Activated B cell treated with CpG ODN at 0.5 μM for 24 hours (primary cell): ENCODE data around the gene ADARB1. TPM values are rescaled to one million over a fixed set of nuclear protein-coding genes. Genes with fewer than 3 reads are reported as not detected.
"Not testable (repeated sequence)": the region's sequence is repeated elsewhere in the genome, so short reads cannot be mapped to it uniquely, and the experiment has no call there.

Experiments used
- ATAC-seq: fragments of 200-7000 bp; cut with Tn5 transposase; one replicate; pipeline ENCODE4 v1.10.0; 2021; ENCODE audit warnings: low read depth, mild to moderate bottlenecking, moderate library complexity
- CTCF ChIA-PET: fragments of 350-600 bp; sonication (Branson Sonifier 250); formaldehyde crosslinking; loops from one replicate; lab custom pipeline; 2021; ENCODE audit warnings: antibody characterized with exemption; lab: Charles Lee
- POLR2A ChIA-PET: fragments of 350-600 bp; sonication (Branson Sonifier 250); formaldehyde crosslinking; loops from one replicate; lab custom pipeline; 2021; ENCODE audit warnings: antibody characterized with exemption; lab: Charles Lee
- DNase-seq: peaks from one replicate; pipeline ENCODE4 v3.0.0; 2022
- H3K27ac Mint-ChIP-seq: one replicate; pipeline ENCODE4 v1.8.0; 2020; ENCODE audit warnings: mixed read lengths
- H3K27me3 Mint-ChIP-seq: one replicate; pipeline ENCODE4 v1.8.0; 2021; ENCODE audit warnings: mixed read lengths
- H3K36me3 Mint-ChIP-seq: one replicate; pipeline ENCODE4 v1.8.0; 2021; ENCODE audit warnings: low read depth, mixed read lengths
- H3K4me1 Mint-ChIP-seq: one replicate; pipeline ENCODE4 v1.8.0; 2021; ENCODE audit warnings: mixed read lengths
- H3K4me3 Mint-ChIP-seq: one replicate; pipeline ENCODE4 v1.8.0; 2020; ENCODE audit warnings: mild to moderate bottlenecking, mixed read lengths
- H3K9me3 Mint-ChIP-seq: one replicate; pipeline ENCODE4 v1.8.0; 2020; ENCODE audit warnings: mixed read lengths
- CTCF ChIP-seq: fragments of 200-600 bp; IDR thresholded peaks from one replicate; pipeline ENCODE4 v1.8.0; 2022; ENCODE audit warnings: antibody characterized with exemption, mild to moderate bottlenecking
- intact Hi-C: fragments of 100-400 bp; cut with micrococcal nuclease; formaldehyde crosslinking; loops from one replicate; pipeline ENCODE4 v1.15.1; 2024
- total RNA-seq: library from RNA; stranded (reverse); gene quantifications from 2 replicates; pipeline ENCODE4 v1.2.3, GENCODE V29; 2022

The ADARB1 gene
- total RNA-seq, 1 donor from 2014 or later = 22.6 TPM

GRCh38 chr21:45138199-45139002, 64.0 kb downstream of the ADARB1 start:
- no peaks in the 10 kb centered on the region for H3K9me3 Mint-ChIP-seq
- ATAC-seq (peak; percentile 43), DNase-seq (peak; percentile 54)
- peaks cover 24% of the 10 kb centered on the region for H3K36me3 Mint-ChIP-seq
- ChIA-PET CTCF (interaction anchor here (0.7 to 7.5 kb wide), 37 partner anchors 9 to 673 kb away, joined by 3 to 218 read pairs (median 5); partner anchors contain the start of gene ADARB1), POLR2A (interaction anchor here (0.7 kb wide), 2 partner anchors 196 to 785 kb away, joined by 4 to 5 read pairs; no protein-coding TSS in a partner anchor)
- H3K27me3 Mint-ChIP-seq = no peaks in the 10 kb centered on the region
- no peak overlapping the region for H3K4me3 Mint-ChIP-seq
- peaks cover 15% of the 10 kb centered on the region for H3K4me1 Mint-ChIP-seq
- H3K27ac Mint-ChIP-seq = no peak overlapping the region
- TF ChIP-seq CTCF = peak; percentile 44
- intact Hi-C loops = no loop called here

- ChIA-PET POLR2A (interaction anchor here (0.7 kb wide), 2 partner anchors 197 to 784 kb away, joined by 4 to 5 read pairs; no protein-coding TSS in a partner anchor), CTCF (interaction anchor here (0.8 to 7.5 kb wide), 19 partner anchors 9 to 483 kb away, joined by 3 to 218 read pairs (median 6); no protein-coding TSS in a partner anchor)
- Mint-ChIP-seq H3K36me3 (peaks cover 29% of the 10 kb centered on the region), H3K4me1 (peaks cover 15% of the 10 kb centered on the region)
- H3K9me3 Mint-ChIP-seq, ATAC-seq, DNase-seq, H3K27me3 Mint-ChIP-seq, H3K27ac Mint-ChIP-seq, H3K4me3 Mint-ChIP-seq, intact Hi-C loops: not testable (repeated sequence)
Measured at GRCh38 chr21:45139003-45139360, 64.6 kb downstream of the ADARB1 start.

- DNase-seq = no peak
- POLR2A ChIA-PET = no interaction called here
- intact Hi-C loops = no loop called here
- Mint-ChIP-seq H3K36me3 (peaks cover 30% of the 10 kb centered on the region), H3K4me1 (peaks cover 15% of the 10 kb centered on the region), H3K4me3 (no peak overlapping the region), H3K27ac (no peak overlapping the region), H3K27me3 (no peaks in the 10 kb centered on the region), H3K9me3 (no peaks in the 10 kb centered on the region)
- CTCF ChIA-PET = interaction anchor here (1.4 to 7.5 kb wide), 6 partner anchors 10 to 679 kb away, joined by 4 to 218 read pairs (median 43); no protein-coding TSS in a partner anchor
- ATAC-seq = no peak
- no peak for TF ChIP-seq CTCF
Measured at GRCh38 chr21:45139473-45139872, 65.1 kb downstream of the ADARB1 start.

- Mint-ChIP-seq H3K9me3 (no peaks in the 10 kb centered on the region), H3K36me3 (peaks cover 30% of the 10 kb centered on the region), H3K27ac (no peak overlapping the region), H3K27me3 (no peaks in the 10 kb centered on the region), H3K4me1 (peaks cover 15% of the 10 kb centered on the region), H3K4me3 (no peak overlapping the region)
- ChIA-PET CTCF (interaction anchor here (0.6 to 7.5 kb wide), 17 partner anchors 11 to 680 kb away, joined by 3 to 218 read pairs (median 4); no protein-coding TSS in a partner anchor), POLR2A (no interaction called here)
- intact Hi-C loops = loop anchor here (2.0 kb wide), 1 partner anchor 456 kb away; no protein-coding TSS in a partner anchor
- no peak for TF ChIP-seq CTCF
- DNase-seq (peak; percentile 46), ATAC-seq (peak; percentile 97)
Measured at GRCh38 chr21:45140346-45140940, 66.1 kb downstream of the ADARB1 start.

- DNase-seq, H3K4me3 Mint-ChIP-seq, H3K9me3 Mint-ChIP-seq, H3K27ac Mint-ChIP-seq, POLR2A ChIA-PET, H3K27me3 Mint-ChIP-seq, ATAC-seq: not testable (repeated sequence)
- CTCF ChIA-PET = interaction anchor here (0.6 to 7.5 kb wide), 15 partner anchors 11 to 679 kb away, joined by 3 to 218 read pairs (median 4); no protein-coding TSS in a partner anchor
- Mint-ChIP-seq H3K36me3 (peaks cover 34% of the 10 kb centered on the region), H3K4me1 (peaks cover 15% of the 10 kb centered on the region)
- intact Hi-C loops = loop anchor here (2.0 kb wide), 1 partner anchor 456 kb away; no protein-coding TSS in a partner anchor
Measured at GRCh38 chr21:45140944-45141343, 66.6 kb downstream of the ADARB1 start.
